Fibroblast of skin of right quadriceps (primary cell): ENCODE data around the gene CACUL1.
"Not testable (repeated sequence)": the region's sequence is repeated elsewhere in the genome, so short reads cannot be mapped to it uniquely, and the experiment has no call there.

Experiments used
- DNase-seq: peaks from one replicate; pipeline ENCODE4 v3.0.0-alpha.2; 2013

Gene CACUL1

GRCh38 chr10:118754556-118755423 lies at the start of gene CACUL1:
Gene CACUL1 (minus strand): TSS chr10:118754970. CDS start chr10:118754762, 208 bp downstream.
- DNase-seq, result peak; percentile 100

DNA sequence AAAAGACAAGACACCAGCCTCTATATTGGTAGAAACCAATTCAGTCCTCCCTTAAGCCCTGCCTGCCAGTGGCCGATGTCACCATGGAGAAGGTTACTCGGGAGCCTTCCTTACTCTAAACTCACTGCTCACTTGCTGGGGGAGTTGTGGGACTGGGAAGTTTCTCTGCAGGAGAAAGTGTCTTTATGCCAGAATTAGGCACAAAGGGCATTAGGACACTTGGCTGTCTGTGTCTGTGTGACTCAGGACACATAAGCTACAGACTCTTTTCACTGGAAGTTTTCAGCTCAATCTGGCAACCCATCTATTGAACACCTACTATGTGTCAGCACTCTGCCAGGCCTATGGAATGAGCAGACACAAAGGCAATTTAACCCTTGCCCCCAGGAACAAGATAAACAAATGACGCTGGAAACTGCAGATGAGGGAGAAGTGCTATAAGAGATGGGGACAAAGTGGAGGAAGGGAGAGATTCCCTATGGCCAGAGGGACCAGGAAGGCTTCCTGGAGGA lies 49.5 kb upstream of the CACUL1 start:
- DNase-seq, result no peak

DNA sequence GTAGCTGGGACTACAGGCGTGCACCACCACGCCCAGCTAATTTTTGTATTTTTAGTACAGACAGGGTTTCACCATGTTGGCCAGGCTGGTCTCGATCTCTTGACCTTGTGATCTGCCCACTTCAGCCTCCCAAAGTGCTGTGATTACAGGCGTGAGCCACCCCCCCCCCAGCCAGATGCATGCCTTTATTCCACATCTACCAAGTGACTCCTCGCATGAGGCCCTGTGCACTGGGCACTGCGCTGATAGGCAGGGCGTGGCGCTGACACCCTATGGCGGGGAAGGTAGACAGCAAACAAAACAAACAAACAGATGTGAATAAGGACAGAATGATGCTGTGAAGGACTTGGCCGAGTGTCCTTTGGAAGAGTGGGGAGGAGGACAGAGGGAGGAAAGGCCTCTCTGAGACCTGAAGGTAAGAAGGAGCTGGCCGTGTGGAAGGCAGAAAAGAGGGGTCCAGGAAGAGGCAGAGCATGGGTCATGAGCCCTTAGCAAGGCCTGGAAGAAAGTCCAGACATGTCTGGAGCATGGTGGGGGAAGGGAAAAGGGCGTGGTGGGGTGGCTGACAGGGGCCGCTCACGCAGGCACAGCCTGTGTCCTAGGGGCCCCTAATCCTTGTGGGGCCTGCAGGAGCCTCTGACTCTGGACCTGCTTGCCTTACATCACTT lies 47.5 kb upstream of the CACUL1 start:
- DNase-seq, result no peak

DNA sequence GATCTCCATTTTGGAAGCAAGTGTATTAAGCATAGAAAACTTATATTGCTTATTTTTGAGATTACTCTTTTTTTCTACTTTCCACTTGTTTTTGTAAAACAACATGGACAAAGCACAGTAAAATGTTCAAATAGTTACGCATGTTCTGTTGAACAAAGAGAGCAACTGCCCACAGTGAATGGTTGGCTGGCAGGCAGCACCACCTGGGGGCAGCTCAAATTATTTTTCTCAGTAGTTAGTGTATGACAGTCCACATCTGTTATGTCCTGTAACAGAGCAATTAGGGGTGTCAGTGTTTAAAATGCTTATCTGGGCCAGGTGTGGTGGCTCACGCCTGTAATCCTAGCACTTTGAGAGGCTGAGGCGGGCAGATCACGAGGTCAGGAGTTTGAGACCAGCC lies 46.1 kb upstream of the CACUL1 start:
- no peak for DNase-seq

DNA sequence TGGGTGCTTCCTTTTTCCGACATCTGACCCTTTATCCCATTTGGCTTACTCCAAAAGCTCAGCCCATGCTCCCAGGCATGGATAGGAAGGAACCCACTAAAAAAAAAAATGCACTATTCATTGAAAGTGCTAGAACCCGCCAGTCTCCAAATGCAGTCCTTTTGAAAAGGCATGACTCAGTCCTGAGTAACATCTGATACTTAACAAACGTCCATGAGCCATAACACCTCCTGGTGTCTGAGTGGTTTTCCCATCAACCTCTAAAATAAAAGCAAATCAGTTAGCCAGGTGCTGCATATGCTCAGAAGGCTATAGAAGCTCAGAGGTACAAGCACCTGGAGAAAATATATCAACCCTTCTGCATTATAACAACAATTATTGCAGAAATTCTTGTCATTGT lies 45.0 kb upstream of the CACUL1 start:
- no peak for DNase-seq

- peak; percentile 9 for DNase-seq
Observed at GRCh38 chr10:118798231-118798662, 43.5 kb upstream of the CACUL1 start.

DNA sequence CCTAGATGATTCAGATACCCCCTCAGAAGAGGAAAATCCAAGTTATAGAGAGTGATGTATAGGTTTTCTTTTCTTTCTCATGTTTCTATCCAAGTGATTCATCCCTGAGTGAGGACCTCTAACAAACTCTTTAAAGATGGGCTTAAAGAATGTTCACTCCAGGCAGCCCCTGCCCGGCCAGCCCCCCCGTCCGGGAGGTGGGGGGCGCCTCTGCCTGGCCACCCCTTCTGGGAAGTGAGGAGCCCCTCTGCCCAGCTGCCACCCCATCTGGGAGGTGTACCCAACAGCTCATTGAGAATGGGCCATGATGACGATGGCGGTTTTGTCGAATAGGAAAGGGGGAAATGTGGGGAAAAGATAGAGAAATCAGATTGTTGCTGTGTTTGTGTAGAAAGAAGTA lies 40.2 kb upstream of the CACUL1 start:
- DNase-seq, result not testable (repeated sequence)

DNA sequence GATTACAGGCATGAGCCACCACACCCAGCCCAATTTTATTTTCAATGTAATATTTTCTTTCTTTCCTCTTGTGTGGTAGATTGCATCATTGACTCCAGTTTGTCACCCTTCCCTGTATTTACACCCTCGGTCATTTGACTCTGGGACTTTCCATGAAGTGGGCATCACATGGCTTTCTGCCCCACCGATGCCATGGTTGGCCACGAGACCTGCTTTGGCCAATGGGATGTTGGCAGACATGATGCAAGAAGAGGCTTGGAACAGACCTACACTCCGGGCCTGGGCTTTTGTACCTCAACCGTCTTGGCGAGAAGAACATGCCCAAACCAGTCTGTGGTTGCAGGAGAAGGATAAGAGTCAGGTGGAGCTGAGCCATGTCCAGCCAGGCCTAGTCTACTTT lies 38.8 kb upstream of the CACUL1 start:
- DNase-seq, result no peak

DNA sequence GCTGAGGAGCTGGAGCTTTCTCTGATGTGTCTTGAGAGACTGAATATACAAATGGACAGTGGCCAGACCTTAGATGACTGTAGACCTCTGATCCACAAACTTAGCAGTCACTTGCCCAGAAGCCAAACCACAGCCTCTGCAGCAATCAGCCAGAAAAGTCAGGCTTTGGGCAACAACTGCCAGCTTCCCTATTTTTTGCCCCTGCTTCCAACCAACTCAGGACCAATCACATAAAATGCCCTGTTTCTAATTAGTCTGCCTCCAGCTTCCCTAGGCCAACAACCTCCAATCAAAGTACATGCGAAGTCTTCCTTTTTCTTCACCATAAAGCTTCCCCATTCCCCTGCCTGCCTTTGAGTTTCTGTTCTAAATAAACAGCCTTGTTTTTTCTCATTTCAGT lies 37.8 kb upstream of the CACUL1 start:
- DNase-seq, result no peak

GRCh38 chr10:118790058-118790457 lies 35.3 kb upstream of the CACUL1 start:
- DNase-seq, result no peak

DNA sequence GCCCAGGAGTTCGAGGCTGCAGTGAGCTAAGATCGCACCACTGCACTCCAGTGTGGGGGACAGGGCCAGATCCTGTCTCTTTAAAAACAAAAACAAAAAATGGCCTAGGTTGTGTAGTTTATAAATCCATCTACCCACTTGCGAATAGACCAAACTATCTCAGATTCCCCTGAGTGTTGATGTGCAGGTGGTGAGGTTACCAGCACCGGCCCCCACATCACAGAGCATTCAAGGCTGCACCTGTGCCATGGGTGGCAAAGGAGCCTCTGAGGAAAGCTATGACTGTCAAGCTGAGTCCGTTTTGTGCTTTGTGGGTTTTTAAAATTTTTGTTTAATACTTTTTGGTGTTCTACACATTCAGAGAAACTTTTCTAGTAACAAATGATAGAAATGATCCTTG lies 30.8 kb upstream of the CACUL1 start:
- no peak for DNase-seq

- no peak for DNase-seq
Observed at GRCh38 chr10:118783776-118784545, 29.2 kb upstream of the CACUL1 start.

- not testable (repeated sequence) for DNase-seq
Observed at GRCh38 chr10:118782916-118783465, 28.2 kb upstream of the CACUL1 start.

GRCh38 chr10:118781541-118781940 lies 26.8 kb upstream of the CACUL1 start:
- DNase-seq, result no peak

DNA sequence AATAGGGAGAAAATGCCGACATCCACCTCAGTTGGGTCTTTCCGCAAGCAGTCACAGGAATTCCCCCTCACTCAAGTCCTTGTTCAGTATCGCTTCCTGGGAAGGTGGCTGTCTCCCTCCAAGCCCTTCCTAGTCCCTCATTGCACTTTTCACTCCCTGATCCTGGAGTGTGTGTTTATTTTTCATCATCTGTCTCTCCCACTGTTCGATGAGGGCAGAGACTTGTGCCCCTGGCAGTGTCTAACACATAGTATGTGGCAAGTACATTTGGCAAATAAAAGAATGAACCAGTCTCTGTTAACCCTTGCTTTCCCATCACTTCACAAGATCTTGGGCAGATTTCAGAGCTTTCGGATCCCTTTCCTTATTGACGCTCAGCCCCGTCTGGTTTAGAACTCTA lies 24.0 kb upstream of the CACUL1 start:
- no peak for DNase-seq

DNA sequence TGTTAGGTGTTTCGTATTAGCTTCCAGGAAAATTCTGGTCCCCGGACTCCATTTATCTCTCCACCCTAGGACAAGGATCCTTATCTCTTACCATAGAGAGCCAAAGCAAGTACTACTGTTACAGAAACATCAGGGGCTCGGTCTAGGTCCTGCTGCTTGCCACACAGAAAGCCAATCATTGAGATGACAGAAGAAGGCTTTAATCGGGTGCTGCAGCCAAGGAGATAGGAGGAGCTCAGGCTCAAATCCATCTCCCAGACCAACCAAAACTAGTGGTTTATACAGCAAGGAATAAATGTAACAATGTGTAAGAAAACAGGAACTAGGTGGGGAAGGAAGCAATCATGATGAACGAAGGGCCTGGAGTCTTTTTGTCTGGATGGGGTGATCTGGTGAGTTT lies 22.2 kb upstream of the CACUL1 start:
- DNase-seq, result no peak

- DNase-seq, result no peak
Observed at GRCh38 chr10:118776033-118776432, 21.3 kb upstream of the CACUL1 start.

DNA sequence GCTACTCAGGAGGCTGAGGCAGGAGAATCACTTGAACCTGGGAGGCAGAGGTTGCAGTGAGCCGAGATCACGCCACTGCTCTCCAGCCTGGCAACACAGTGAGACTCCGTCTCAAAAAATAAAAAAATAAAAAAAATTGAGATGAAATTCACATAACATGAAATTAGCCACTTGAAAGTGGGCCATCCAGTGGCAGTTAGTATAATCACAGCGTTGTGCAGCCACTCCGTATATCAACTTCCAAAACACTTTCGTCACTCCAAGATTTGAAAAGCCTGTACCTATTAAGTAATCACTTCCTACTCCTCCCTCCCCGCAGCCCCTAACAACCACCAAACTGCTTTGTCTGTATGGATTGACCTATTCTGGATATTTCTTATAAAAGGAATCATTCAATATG lies 20.7 kb upstream of the CACUL1 start:
- no peak for DNase-seq

- no peak for DNase-seq
Observed at GRCh38 chr10:118773041-118773440, 18.3 kb upstream of the CACUL1 start.

- DNase-seq, result no peak
Observed at GRCh38 chr10:118771976-118772375, 17.2 kb upstream of the CACUL1 start.

DNA sequence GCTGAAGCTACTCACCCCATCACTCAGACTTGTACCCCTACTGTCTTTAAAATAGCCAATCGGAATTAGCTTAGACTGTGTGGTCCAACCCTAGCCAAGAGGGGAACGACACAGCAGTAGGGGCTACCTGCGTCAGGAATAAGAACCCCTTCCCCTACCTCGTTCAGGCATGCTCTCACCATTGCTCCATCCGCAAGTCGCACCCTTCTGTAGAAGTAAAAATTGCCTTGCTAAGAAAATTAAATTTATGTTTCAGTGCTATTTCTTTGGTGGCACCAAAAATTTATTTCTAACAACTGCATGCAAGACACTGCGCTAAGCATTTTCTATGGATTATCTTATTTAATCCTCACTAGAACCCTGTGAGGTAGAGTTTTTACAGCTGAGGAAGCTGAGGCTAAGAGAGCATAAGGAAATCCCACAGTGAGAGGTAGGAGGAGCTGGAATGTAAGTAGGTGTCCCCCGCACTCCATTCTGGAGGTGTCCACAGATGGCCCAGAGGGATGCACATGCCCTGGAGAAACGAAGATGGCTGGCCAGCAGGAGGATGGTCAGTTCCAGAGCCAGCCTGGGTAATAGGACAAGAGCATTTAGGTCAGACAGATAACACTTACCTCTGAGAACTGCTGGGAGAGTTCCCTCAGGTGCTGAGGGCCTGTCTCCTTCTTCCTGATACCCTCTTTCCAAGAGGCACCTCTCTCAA lies 15.3 kb upstream of the CACUL1 start:
- no peak for DNase-seq
